Activated naive CD8-positive, alpha-beta T cell treated with anti-CD3 and anti-CD28 coated beads, Interleukin-2, amount 50 U/mL, for 24 hours (primary cell): ENCODE data around the gene CAMKMT.

Experiments used
- ATAC-seq: fragments of 150-1000 bp; cut with Tn5 transposase; one replicate; pipeline ENCODE4 v1.10.0; 2021
- DNase-seq: peaks from one replicate; pipeline ENCODE4 v3.0.0; 2021
- H3K27ac Mint-ChIP-seq: one replicate; pipeline ENCODE4 v1.8.0; 2021; ENCODE audit warnings: mild to moderate bottlenecking, mixed read lengths
- H3K27me3 Mint-ChIP-seq: one replicate; pipeline ENCODE4 v1.8.0; 2021; ENCODE audit warnings: mixed read lengths
- H3K36me3 Mint-ChIP-seq: one replicate; pipeline ENCODE4 v1.8.0; 2021; ENCODE audit warnings: low read depth, mixed read lengths
- H3K4me1 Mint-ChIP-seq: one replicate; pipeline ENCODE4 v1.8.0; 2021; ENCODE audit warnings: mixed read lengths
- H3K4me3 Mint-ChIP-seq: one replicate; pipeline ENCODE4 v1.8.0; 2021; ENCODE audit warnings: mild to moderate bottlenecking, moderate library complexity, mixed read lengths
- H3K9me3 Mint-ChIP-seq: one replicate; pipeline ENCODE4 v1.8.0; 2021; ENCODE audit warnings: mixed read lengths

The CAMKMT gene

GRCh38 chr2:44650796-44651195, 289.0 kb downstream of the CAMKMT start:
- Mint-ChIP-seq H3K36me3 (no peaks in the 10 kb centered on the region), H3K4me3 (no peak overlapping the region), H3K27ac (no peak overlapping the region), H3K9me3 (no peaks in the 10 kb centered on the region), H3K4me1 (peaks cover 2% of the 10 kb centered on the region), H3K27me3 (no peaks in the 10 kb centered on the region)
- no peak for DNase-seq
- no peak for ATAC-seq

- ATAC-seq (no peak), DNase-seq (no peak)
- Mint-ChIP-seq H3K27me3 (no peaks in the 10 kb centered on the region), H3K4me3 (no peak overlapping the region), H3K4me1 (peaks cover 2% of the 10 kb centered on the region), H3K27ac (no peak overlapping the region), H3K9me3 (no peaks in the 10 kb centered on the region), H3K36me3 (no peaks in the 10 kb centered on the region)
Measured at GRCh38 chr2:44651974-44652373, 290.2 kb downstream of the CAMKMT start.

GRCh38 chr2:44652701-44653100, 291.0 kb downstream of the CAMKMT start:
- H3K27ac Mint-ChIP-seq = no peak overlapping the region
- DNase-seq (no peak), ATAC-seq (no peak)
- no peaks in the 10 kb centered on the region for H3K36me3 Mint-ChIP-seq
- H3K27me3 Mint-ChIP-seq = no peaks in the 10 kb centered on the region
- no peaks in the 10 kb centered on the region for H3K9me3 Mint-ChIP-seq
- H3K4me1 Mint-ChIP-seq = peaks cover 2% of the 10 kb centered on the region
- no peak overlapping the region for H3K4me3 Mint-ChIP-seq

GRCh38 chr2:44655401-44655864, 293.7 kb downstream of the CAMKMT start:
- no peaks in the 10 kb centered on the region for H3K36me3 Mint-ChIP-seq

DNA sequence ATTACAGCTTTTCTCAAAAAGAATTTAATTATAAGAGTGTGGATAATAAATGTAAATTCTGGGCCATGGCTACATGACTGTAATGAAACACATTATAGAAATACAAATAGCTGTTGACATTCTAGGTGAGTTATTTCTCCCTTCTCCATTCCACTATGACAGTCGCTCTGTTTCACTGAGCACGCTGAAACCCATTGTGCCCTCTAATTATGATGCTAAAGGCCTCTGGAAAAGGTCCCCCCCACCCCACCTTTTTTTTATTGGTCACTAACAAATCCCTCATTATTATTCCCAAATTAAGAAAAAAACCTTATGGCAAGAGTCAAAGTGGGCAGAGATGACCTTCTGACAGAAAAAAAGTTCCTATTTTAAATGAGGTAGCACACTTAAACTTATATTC, 294.7 kb downstream of the CAMKMT start:
- H3K27me3 Mint-ChIP-seq = no peaks in the 10 kb centered on the region
- H3K9me3 Mint-ChIP-seq = no peaks in the 10 kb centered on the region
- H3K36me3 Mint-ChIP-seq = no peaks in the 10 kb centered on the region
- no peaks in the 10 kb centered on the region for H3K4me1 Mint-ChIP-seq
- DNase-seq (no peak), ATAC-seq (no peak)
- no peak overlapping the region for H3K4me3 Mint-ChIP-seq
- H3K27ac Mint-ChIP-seq = no peak overlapping the region

More at GRCh38 chr2:44655401-44655864, 293.7 kb downstream of the CAMKMT start:
- no peaks in the 10 kb centered on the region for H3K27me3 Mint-ChIP-seq
- no peaks in the 10 kb centered on the region for H3K4me1 Mint-ChIP-seq
- no peak overlapping the region for H3K4me3 Mint-ChIP-seq
- no peak overlapping the region for H3K27ac Mint-ChIP-seq
- no peaks in the 10 kb centered on the region for H3K9me3 Mint-ChIP-seq
- no peak for ATAC-seq
- DNase-seq = no peak

DNA sequence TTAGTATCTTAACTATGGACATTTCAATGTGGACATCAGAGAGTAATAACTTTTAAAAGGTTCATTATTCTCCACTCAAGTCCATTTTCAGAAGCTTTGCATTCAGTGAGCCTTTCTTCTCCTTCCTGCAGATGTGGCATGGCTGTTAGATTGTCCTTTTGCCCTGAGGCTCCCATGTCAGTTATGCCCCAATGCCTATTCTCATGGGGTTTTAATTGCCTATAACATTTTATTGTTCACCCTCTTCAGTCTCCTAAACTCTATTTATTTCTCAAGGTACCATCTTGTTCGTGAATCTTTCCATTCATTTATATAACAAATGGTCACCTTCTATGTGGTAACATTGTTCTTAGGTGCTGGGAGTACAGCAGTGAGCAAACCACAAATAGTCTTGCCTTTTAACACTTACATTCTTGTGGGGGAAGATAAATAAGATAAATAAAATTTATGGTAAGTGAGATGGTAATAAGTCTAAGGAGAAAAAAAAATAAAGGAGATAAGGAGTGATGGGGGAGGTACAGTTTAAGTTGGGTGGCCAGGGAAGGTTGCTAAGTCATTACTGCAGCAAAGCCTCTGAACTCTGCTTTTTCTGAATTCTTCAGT, 301.8 kb downstream of the CAMKMT start:
- Mint-ChIP-seq H3K4me3 (no peak overlapping the region), H3K27me3 (no peaks in the 10 kb centered on the region), H3K27ac (no peak overlapping the region), H3K4me1 (no peaks in the 10 kb centered on the region), H3K9me3 (no peaks in the 10 kb centered on the region), H3K36me3 (no peaks in the 10 kb centered on the region)
- DNase-seq (no peak), ATAC-seq (no peak)

DNA sequence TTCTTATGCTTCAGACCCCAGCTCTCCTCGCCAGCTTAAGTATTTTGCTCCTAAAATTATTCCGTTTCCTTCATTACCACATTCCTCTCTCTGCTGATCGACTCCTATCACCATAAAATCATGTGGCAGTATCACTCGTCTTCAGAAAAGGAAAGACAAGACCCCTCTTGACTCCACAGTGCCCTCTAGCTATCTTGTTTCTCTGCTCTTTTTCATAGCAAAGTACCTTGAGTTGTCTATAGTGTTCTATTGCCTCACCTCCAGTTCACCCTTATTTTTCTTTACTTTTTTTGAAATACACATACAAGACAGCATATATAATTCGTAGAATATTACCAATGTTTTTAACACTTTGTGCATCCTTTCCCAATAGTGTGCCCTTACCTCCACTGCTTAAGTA, 306.6 kb downstream of the CAMKMT start:
- Mint-ChIP-seq H3K36me3 (no peaks in the 10 kb centered on the region), H3K27me3 (no peaks in the 10 kb centered on the region)

GRCh38 chr2:44671276-44671675, 309.5 kb downstream of the CAMKMT start:
- Mint-ChIP-seq H3K4me1 (peaks cover 7% of the 10 kb centered on the region), H3K36me3 (peaks cover 1% of the 10 kb centered on the region), H3K27me3 (no peaks in the 10 kb centered on the region), H3K4me3 (no peak overlapping the region), H3K9me3 (no peaks in the 10 kb centered on the region), H3K27ac (no peak overlapping the region)
- DNase-seq = no peak
- no peak for ATAC-seq

More for the DNA sequence above, 306.6 kb downstream of the CAMKMT start:
- no peak overlapping the region for H3K27ac Mint-ChIP-seq
- H3K4me3 Mint-ChIP-seq = no peak overlapping the region
- no peak for DNase-seq
- peaks cover 3% of the 10 kb centered on the region for H3K4me1 Mint-ChIP-seq
- ATAC-seq = no peak
- H3K9me3 Mint-ChIP-seq = no peaks in the 10 kb centered on the region

- H3K27ac Mint-ChIP-seq = no peak overlapping the region
- H3K4me3 Mint-ChIP-seq = no peak overlapping the region
- ATAC-seq = no peak
- peaks cover 7% of the 10 kb centered on the region for H3K4me1 Mint-ChIP-seq
- H3K27me3 Mint-ChIP-seq = no peaks in the 10 kb centered on the region
- no peak for DNase-seq
- peaks cover 1% of the 10 kb centered on the region for H3K36me3 Mint-ChIP-seq
- H3K9me3 Mint-ChIP-seq = no peaks in the 10 kb centered on the region
Measured at GRCh38 chr2:44671916-44672315, 310.2 kb downstream of the CAMKMT start.

DNA sequence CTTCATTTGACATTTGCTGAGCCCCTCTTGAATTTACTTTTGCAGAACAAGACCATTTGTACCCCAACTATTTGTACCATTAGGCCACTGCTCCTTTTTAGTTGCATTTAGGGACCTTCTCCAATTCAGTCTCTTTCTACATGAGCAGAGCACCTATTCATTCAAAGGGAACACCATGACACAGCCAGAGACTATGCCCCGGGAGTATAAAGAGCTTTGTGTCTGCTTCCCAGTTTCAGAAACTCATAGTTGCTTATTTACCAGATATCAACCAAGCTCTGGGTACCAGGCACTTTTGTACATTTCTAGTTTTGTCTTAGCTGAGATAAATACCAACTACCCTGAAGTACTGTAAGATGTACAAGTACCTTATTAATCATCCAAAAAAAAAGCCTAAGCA, 310.7 kb downstream of the CAMKMT start:
- H3K4me1 Mint-ChIP-seq = peaks cover 7% of the 10 kb centered on the region

GRCh38 chr2:44674473-44675284, 312.9 kb downstream of the CAMKMT start:
- ATAC-seq (no peak), DNase-seq (no peak)
- Mint-ChIP-seq H3K27ac (no peak overlapping the region), H3K27me3 (no peaks in the 10 kb centered on the region), H3K9me3 (no peaks in the 10 kb centered on the region), H3K4me1 (peaks cover 7% of the 10 kb centered on the region), H3K4me3 (no peak overlapping the region), H3K36me3 (peaks cover 1% of the 10 kb centered on the region)

More for the DNA sequence above, 310.7 kb downstream of the CAMKMT start:
- H3K36me3 Mint-ChIP-seq = peaks cover 1% of the 10 kb centered on the region
- H3K27ac Mint-ChIP-seq = no peak overlapping the region
- DNase-seq = no peak
- no peaks in the 10 kb centered on the region for H3K9me3 Mint-ChIP-seq
- no peak for ATAC-seq
- no peak overlapping the region for H3K4me3 Mint-ChIP-seq
- no peaks in the 10 kb centered on the region for H3K27me3 Mint-ChIP-seq

GRCh38 chr2:44676379-44676778, 314.6 kb downstream of the CAMKMT start:
- no peak for DNase-seq
- H3K27me3 Mint-ChIP-seq = no peaks in the 10 kb centered on the region

DNA sequence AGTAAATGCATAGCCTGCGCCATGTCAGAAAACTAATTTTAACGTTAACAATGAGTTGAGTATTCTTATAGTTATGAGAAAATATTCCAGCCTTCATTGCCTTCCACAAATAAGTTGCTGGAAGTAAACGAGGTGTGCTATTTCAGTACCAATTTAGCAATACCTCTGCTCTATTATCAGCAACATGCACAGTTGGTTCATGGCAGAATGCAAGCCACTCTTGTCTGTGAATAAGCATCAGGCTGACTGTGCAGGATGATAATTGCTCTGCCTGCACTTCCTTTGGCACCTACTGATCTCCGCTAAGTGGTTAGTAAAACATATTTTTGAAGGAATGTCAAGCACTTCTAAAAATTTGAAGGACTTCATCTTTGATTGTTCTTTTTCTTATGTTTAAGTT, 317.8 kb downstream of the CAMKMT start:
- no peak overlapping the region for H3K4me3 Mint-ChIP-seq
- H3K27ac Mint-ChIP-seq = no peak overlapping the region
- H3K4me1 Mint-ChIP-seq = no peaks in the 10 kb centered on the region
- no peaks in the 10 kb centered on the region for H3K9me3 Mint-ChIP-seq
- no peak for DNase-seq
- no peak for ATAC-seq
- H3K27me3 Mint-ChIP-seq = no peaks in the 10 kb centered on the region
- peaks cover 2% of the 10 kb centered on the region for H3K36me3 Mint-ChIP-seq

More at GRCh38 chr2:44676379-44676778, 314.6 kb downstream of the CAMKMT start:
- Mint-ChIP-seq H3K27ac (no peak overlapping the region), H3K9me3 (no peaks in the 10 kb centered on the region), H3K36me3 (peaks cover 1% of the 10 kb centered on the region), H3K4me1 (peaks cover 7% of the 10 kb centered on the region), H3K4me3 (no peak overlapping the region)
- no peak for ATAC-seq

DNA sequence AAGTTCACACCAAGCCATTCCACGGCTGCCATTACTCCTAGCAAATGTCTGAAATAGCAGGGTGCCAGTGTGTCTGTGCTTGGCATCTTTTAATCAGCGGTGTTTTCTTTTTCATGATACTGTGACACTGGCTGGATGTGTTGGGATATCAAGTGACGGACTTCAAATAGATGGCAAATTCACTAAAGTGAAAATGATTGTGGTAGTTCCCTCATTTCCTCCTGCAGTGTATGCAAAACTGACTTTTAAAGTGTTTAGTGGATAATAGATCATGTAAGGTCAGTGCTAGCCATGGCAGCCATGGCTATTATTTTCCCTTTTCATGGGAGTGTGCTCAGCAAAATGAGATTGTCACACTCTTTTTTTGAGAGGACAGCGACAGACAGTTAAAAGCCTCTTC, 318.2 kb downstream of the CAMKMT start:
- Mint-ChIP-seq H3K27ac (no peak overlapping the region), H3K9me3 (no peaks in the 10 kb centered on the region), H3K27me3 (no peaks in the 10 kb centered on the region), H3K4me3 (no peak overlapping the region), H3K36me3 (peaks cover 2% of the 10 kb centered on the region), H3K4me1 (no peaks in the 10 kb centered on the region)
- ATAC-seq = no peak
- DNase-seq = no peak

- peaks cover 2% of the 10 kb centered on the region for H3K36me3 Mint-ChIP-seq
- H3K4me1 Mint-ChIP-seq = no peaks in the 10 kb centered on the region
- no peaks in the 10 kb centered on the region for H3K9me3 Mint-ChIP-seq
- no peak for ATAC-seq
- DNase-seq = no peak
- H3K27me3 Mint-ChIP-seq = no peaks in the 10 kb centered on the region
- H3K27ac Mint-ChIP-seq = no peak overlapping the region
- no peak overlapping the region for H3K4me3 Mint-ChIP-seq
Measured at GRCh38 chr2:44680424-44680971, 318.8 kb downstream of the CAMKMT start.
